ENCODE data around the gene MPI. TPM values are rescaled to one million over a fixed set of nuclear protein-coding genes. Genes with fewer than 3 reads are reported as not detected.

MPI gene
- total and polyA plus RNA-seq, 2 experiments from 2014 or later = 34.8 to 79.0 TPM

- H2AFZ ChIP-seq = no peak overlapping the region
- H3K4me3 ChIP-seq = no peak overlapping the region
- H3K27ac ChIP-seq = no peak overlapping the region
- no peaks in the 10 kb centered on the region for H3K9me3 ChIP-seq (ENCODE audit: low read depth)
- DNase-seq = no peak
- no peak overlapping the region for H3K9ac ChIP-seq
- no peaks in the 10 kb centered on the region for H3K27me3 ChIP-seq (replicated peaks; ENCODE audit: insufficient read depth)
- H3K36me3 ChIP-seq (ENCODE audit: low read depth) = peaks cover 11% of the 10 kb centered on the region; the same call in 1 of the 2 replicates
- H3K4me2 ChIP-seq (ENCODE audit: unreplicated experiment) = no peak overlapping the region
- no peaks in the 10 kb centered on the region for H3K4me1 ChIP-seq (ENCODE audit: insufficient read depth)
- no peaks in the 10 kb centered on the region for H3K9me2 ChIP-seq (ENCODE audit: insufficient read depth)
- H4K20me1 ChIP-seq (ENCODE audit: insufficient read depth) = no peaks in the 10 kb centered on the region
- TF ChIP-seq EZH2phosphoT487 (IDR thresholded peaks at IDR 0.05; ENCODE audit: insufficient read depth, low read depth) = no peak
- TF ChIP-seq EZH2 (IDR thresholded peaks at IDR 0.05; ENCODE audit: insufficient read depth, poor library complexity, severe bottlenecking) = no peak
- H3F3A ChIP-seq (ENCODE audit: insufficient read depth) = peaks cover 22% of the 10 kb centered on the region
- in situ Hi-C loops (cut with MboI) = no loop called here
- peaks cover 10% of the 10 kb centered on the region for H3K79me2 ChIP-seq (ENCODE audit: insufficient read depth)
- 74 to 77% methylated on average over 5 to 6 of the region's 6 CpGs for WGBS, 2 experiments (ENCODE audit: low coverage in 1 of 2, low lambda C conversion rate in 2 of 2, missing lambda C conversion rate in 2 of 2)
Measured at GRCh38 chr15:74897300-74897701, 7.5 kb downstream of the MPI start.

- Histone ChIP-seq H3K4me3 (no peak overlapping the region), H3K27ac (no peak overlapping the region), H3K36me3 (ENCODE audit: low read depth) (peaks cover 28% of the 10 kb centered on the region), H3F3A (ENCODE audit: insufficient read depth) (peaks cover 38% of the 10 kb centered on the region), H2AFZ (no peak overlapping the region), H3K4me1 (ENCODE audit: insufficient read depth) (peaks cover 12% of the 10 kb centered on the region), H3K27me3 (replicated peaks; ENCODE audit: insufficient read depth) (no peaks in the 10 kb centered on the region), H3K9ac (peak overlapping the region; percentile 21; the same call in 1 of the 2 replicates), H3K79me2 (ENCODE audit: insufficient read depth) (peaks cover 48% of the 10 kb centered on the region), H4K20me1 (ENCODE audit: insufficient read depth) (0 out of 2 replicates have a peak, but pooled peaks cover 6% of the 10 kb centered on the region), H3K9me2 (ENCODE audit: insufficient read depth) (no peaks in the 10 kb centered on the region), H3K9me3 (ENCODE audit: low read depth) (no peaks in the 10 kb centered on the region), H3K4me2 (ENCODE audit: unreplicated experiment) (no peak overlapping the region)
- 4 to 7% methylated on average over 5 of the region's 5 CpGs for WGBS, 2 experiments (ENCODE audit: low coverage in 1 of 2, low lambda C conversion rate in 2 of 2, missing lambda C conversion rate in 2 of 2)
- in situ Hi-C loops (cut with MboI) = no loop called here
- peak; percentile 59 for DNase-seq
- no peak for TF ChIP-seq EZH2phosphoT487 (IDR thresholded peaks at IDR 0.05; ENCODE audit: insufficient read depth, low read depth)
- TF ChIP-seq EZH2 (IDR thresholded peaks at IDR 0.05; ENCODE audit: insufficient read depth, poor library complexity, severe bottlenecking) = no peak
Measured at GRCh38 chr15:74901612-74902063, 11.8 kb downstream of the MPI start.

GRCh38 chr15:74902295-74903075 lies 12.6 kb downstream of the MPI start:
- WGBS, 2 experiments (ENCODE audit: low coverage in 1 of 2, low lambda C conversion rate in 2 of 2, missing lambda C conversion rate in 2 of 2) = 81 to 95% methylated on average over 4 of the region's 4 CpGs
- Histone ChIP-seq H3K36me3 (ENCODE audit: low read depth) (peaks cover 28% of the 10 kb centered on the region), H3K4me3 (no peak overlapping the region), H3K27me3 (replicated peaks; ENCODE audit: insufficient read depth) (no peaks in the 10 kb centered on the region), H4K20me1 (ENCODE audit: insufficient read depth) (0 out of 2 replicates have a peak, but pooled peaks cover 6% of the 10 kb centered on the region), H3K9me2 (ENCODE audit: insufficient read depth) (no peaks in the 10 kb centered on the region), H3K79me2 (ENCODE audit: insufficient read depth) (peaks cover 48% of the 10 kb centered on the region), H3K4me1 (ENCODE audit: insufficient read depth) (peaks cover 12% of the 10 kb centered on the region), H2AFZ (no peak overlapping the region), H3K9ac (no peak overlapping the region), H3K9me3 (ENCODE audit: low read depth) (no peaks in the 10 kb centered on the region), H3K4me2 (ENCODE audit: unreplicated experiment) (no peak overlapping the region), H3F3A (ENCODE audit: insufficient read depth) (peaks cover 38% of the 10 kb centered on the region), H3K27ac (no peak overlapping the region)
- TF ChIP-seq EZH2phosphoT487 (IDR thresholded peaks at IDR 0.05; ENCODE audit: insufficient read depth, low read depth) (no peak), EZH2 (IDR thresholded peaks at IDR 0.05; ENCODE audit: insufficient read depth, poor library complexity, severe bottlenecking) (no peak)
- DNase-seq = no peak
- in situ Hi-C loops (cut with MboI) = no loop called here

GRCh38 chr15:74903676-74904075 lies 13.8 kb downstream of the MPI start:
- H3F3A ChIP-seq (ENCODE audit: insufficient read depth) = peaks cover 38% of the 10 kb centered on the region
- 93 to 100% methylated on average over 1 of the region's 1 CpG for WGBS, 2 experiments (ENCODE audit: low coverage in 1 of 2, low lambda C conversion rate in 2 of 2, missing lambda C conversion rate in 2 of 2)
- H3K27ac ChIP-seq = no peak overlapping the region
- no peak overlapping the region for H3K4me2 ChIP-seq (ENCODE audit: unreplicated experiment)
- in situ Hi-C loops (cut with MboI) = no loop called here
- H2AFZ ChIP-seq = no peak overlapping the region
- 0 out of 2 replicates have a peak, but pooled peaks cover 6% of the 10 kb centered on the region for H4K20me1 ChIP-seq (ENCODE audit: insufficient read depth)
- TF ChIP-seq EZH2 (IDR thresholded peaks at IDR 0.05; ENCODE audit: insufficient read depth, poor library complexity, severe bottlenecking) (no peak), EZH2phosphoT487 (IDR thresholded peaks at IDR 0.05; ENCODE audit: insufficient read depth, low read depth) (no peak)
- peaks cover 28% of the 10 kb centered on the region for H3K36me3 ChIP-seq (ENCODE audit: low read depth)
- H3K9me2 ChIP-seq (ENCODE audit: insufficient read depth) = no peaks in the 10 kb centered on the region
- DNase-seq = peak; percentile 27
- peaks cover 48% of the 10 kb centered on the region for H3K79me2 ChIP-seq (ENCODE audit: insufficient read depth)
- no peaks in the 10 kb centered on the region for H3K9me3 ChIP-seq (ENCODE audit: low read depth)
- H3K4me3 ChIP-seq = no peak overlapping the region
- no peaks in the 10 kb centered on the region for H3K27me3 ChIP-seq (replicated peaks; ENCODE audit: insufficient read depth)
- H3K9ac ChIP-seq = no peak overlapping the region
- H3K4me1 ChIP-seq (ENCODE audit: insufficient read depth) = peaks cover 12% of the 10 kb centered on the region
